Adrenal gland (tissue), 12 donors: ENCODE results near the gene LZTS2. TPM values are rescaled to one million over a fixed set of nuclear protein-coding genes. Genes with fewer than 3 reads are reported as not detected.

ENCODE experiments used
- DNase-seq, 7 donors: peaks; one replicate each; pipeline ENCODE4 v3.0.0-alpha.2; 2019 to 2020
- H3K27ac ChIP-seq, 5 donors: fragments of 200-600 bp; sonication (generic) in 4 of 5; 1 replicate in 3 of 5; 2 replicates in 2 of 5; pipeline versions ENCODE4 v1.5.1 to v1.8.0; 2016 to 2020; ENCODE audit warnings: mild to moderate bottlenecking in 1 of 5
- H3K27me3 ChIP-seq: fragments of 200-600 bp; 2 replicates; pipeline ENCODE4 v1.8.0; 2021
- H3K36me3 ChIP-seq, 2 donors: fragments of 200-600 bp; replicated peaks in 1 of 2; 1 replicate in 1 of 2; 2 replicates in 1 of 2; pipeline versions ENCODE4 v1.5.1 to v1.8.0; 2018 to 2022
- H3K4me1 ChIP-seq, 2 donors: fragments of 200-600 bp; replicated peaks in 1 of 2; 1 replicate in 1 of 2; 2 replicates in 1 of 2; pipeline versions ENCODE4 v1.5.1 to v1.8.0; 2018 to 2021
- H3K4me3 ChIP-seq, 4 donors: fragments of 200-600 bp; sonication (generic) in 3 of 4; one replicate each; pipeline ENCODE4 v1.5.1; 2016 to 2018
- H3K9me3 ChIP-seq, 3 donors: fragments of 200-600 bp; sonication (generic) in 1 of 3; replicated peaks in 1 of 3; 1 replicate in 2 of 3; 2 replicates in 1 of 3; pipeline versions ENCODE4 v1.5.1 to v1.8.0; 2016 to 2021
- CTCF ChIP-seq, 6 experiments: fragments of 450-650 bp in 4 of 6; fragments of 200-600 bp in 2 of 6; sonication (generic) in 1 of 6; IDR thresholded peaks; 1 replicate in 5 of 6; 2 replicates in 1 of 6; pipeline versions ENCODE4 v1.5.1 to v1.8.0; 2016 to 2021; ENCODE audit warnings: antibody characterized with exemption in 6 of 6, mild to moderate bottlenecking in 2 of 6, moderate library complexity in 1 of 6
- POLR2A ChIP-seq, 2 donors: fragments of 450-650 bp; IDR thresholded peaks; one replicate each; pipeline ENCODE4 v1.6.1; 2017; ENCODE audit warnings: antibody characterized with exemption in 2 of 2, mild to moderate bottlenecking in 2 of 2, moderate library complexity in 1 of 2
- WGBS, 4 donors: extraction: QIAGEN DNeasy Blood & Tissue Kit in 2 of 4; methylation state at CpG; one replicate each; pipeline versions ENCODE4 v1.1.5 to v1.1.7; 2013 to 2017; 5-methylcytosine and 5-hydroxymethylcytosine counted together
- intact Hi-C, 2 donors: fragments of 100-400 bp; cut with DNase I; formaldehyde crosslinking; loops; one replicate each; pipeline versions ENCODE4 v1.14.1 to v1.15.0; 2022 to 2023
- polyA plus RNA-seq, 3 donors: library from polyadenylated mRNA; stranded (reverse); fragments of 200-250 nt in 2 of 3; fragments of 350-450 nt in 1 of 3; fragmentation: Illumina TruSeq in 1 of 3; extraction: RNeasy Lipid Tissue Mini Kit (QIAGEN cat#74804) in 1 of 3; gene quantifications; one replicate each; pipeline ENCODE4 v1.2.3, GENCODE V29; 2013 to 2014
- total RNA-seq, 9 donors: library from RNA; depleted of rRNA in 4 of 9; stranded (reverse); fragments of >200 nt in 4 of 9; fragments of 120-200 nt in 1 of 9; fragmentation: NEBNext Ultra II Directional in 1 of 9; extraction: Animal tissue kit (Norgen Biotek cat#: 25700) in 1 of 9; gene quantifications; one replicate each; pipeline versions ENCODE4 v1.1.0 to v1.2.4, GENCODE V29; 2013 to 2023
- donor health status: healthy with polysubstance abuse.
- donor health status: Bipolar disorder and iron deficiency.
- donor health status: DM: yes; HTN: yes; CAD: no.
- donor health status: DM: no; HTN: no; CAD: no.
- donor health status: DM: no; HTN: no; CAD: no.
- donor health status: DM: yes; HTN: yes; CAD: no.

LZTS2 gene
- total and polyA plus RNA-seq, 12 donors, result 12.2 to 232 (median 101) TPM

GRCh38 chr10:100963826-100964225 is 35.8 kb upstream of the LZTS2 start:
- Histone ChIP-seq H3K4me3 (no peak overlapping the region), H3K27me3 (no peaks in the 10 kb centered on the region), H3K9me3 (no peaks in the 10 kb centered on the region), H3K36me3 (peaks cover 0 to 35% of the 10 kb centered on the region in 2 donors), H3K27ac (no peak overlapping the region), H3K4me1 (peaks cover 0 to 12% of the 10 kb centered on the region in 2 donors)
- intact Hi-C loops, result no loop called here
- 87 to 100% (median 100%) methylated on average over 1 of the region's 1 CpG for WGBS, 4 donors
- DNase-seq, result no peak
- TF ChIP-seq CTCF (IDR thresholded peaks at IDR 0.05) (no peak), POLR2A (IDR thresholded peaks at IDR 0.05) (no peak)

- peaks cover 7 to 23% of the 10 kb centered on the region in 2 donors for H3K4me1 ChIP-seq
- H3K27me3 ChIP-seq, result no peaks in the 10 kb centered on the region
- TF ChIP-seq CTCF (IDR thresholded peaks at IDR 0.05) (no peak), POLR2A (IDR thresholded peaks at IDR 0.05) (no peak)
- peak in 2 of 7 donors; percentile 33 to 46 for DNase-seq
- intact Hi-C loops, result no loop called here
- peaks cover 0 to 29% of the 10 kb centered on the region in 2 donors for H3K36me3 ChIP-seq
- WGBS, 4 donors, result 51 to 56% (median 54%) methylated on average over 5 of the region's 5 CpGs
- H3K4me3 ChIP-seq, result no peak overlapping the region
- no peaks in the 10 kb centered on the region for H3K9me3 ChIP-seq
- peak overlapping the region in 1 of 5 donors; percentile 45 for H3K27ac ChIP-seq
Measured at GRCh38 chr10:100965820-100966219, 33.8 kb upstream of the LZTS2 start.

GRCh38 chr10:100966887-100967286 is 32.7 kb upstream of the LZTS2 start:
- WGBS, 4 donors, result 67 to 76% (median 69%) methylated on average over 2 of the region's 2 CpGs
- DNase-seq, result no peak
- TF ChIP-seq CTCF (IDR thresholded peaks at IDR 0.05), result no peak
- TF ChIP-seq POLR2A (IDR thresholded peaks at IDR 0.05), result no peak
- intact Hi-C loops, result no loop called here
- H3K4me1 ChIP-seq, result peaks cover 7 to 23% of the 10 kb centered on the region in 2 donors
- H3K9me3 ChIP-seq, result no peaks in the 10 kb centered on the region
- no peak overlapping the region for H3K4me3 ChIP-seq
- H3K36me3 ChIP-seq, result peaks cover 0 to 22% of the 10 kb centered on the region in 2 donors
- no peaks in the 10 kb centered on the region for H3K27me3 ChIP-seq
- no peak overlapping the region for H3K27ac ChIP-seq

- Histone ChIP-seq H3K4me3 (no peak overlapping the region), H3K27ac (no peak overlapping the region), H3K36me3 (peaks cover 0 to 17% of the 10 kb centered on the region in 2 donors), H3K27me3 (no peaks in the 10 kb centered on the region), H3K4me1 (peaks cover 7 to 23% of the 10 kb centered on the region in 2 donors), H3K9me3 (no peaks in the 10 kb centered on the region)
- TF ChIP-seq CTCF (IDR thresholded peaks at IDR 0.05) (no peak), POLR2A (IDR thresholded peaks at IDR 0.05) (no peak)
- intact Hi-C loops, result no loop called here
- peak in 1 of 7 donors; percentile 5 for DNase-seq
- 76 to 86% (median 84%) methylated on average over 2 of the region's 2 CpGs for WGBS, 4 donors
Measured at GRCh38 chr10:100967332-100967731, 32.3 kb upstream of the LZTS2 start.
